DND-41 (cell line): ENCODE results near the gene GNB3.

Source experiments
- ATAC-seq: fragments of 200-7000 bp; cut with Tn5 transposase; 3 replicates; pipeline ENCODE4 v1.9.1; 2021; ENCODE audit warnings: low read depth; ENCODE audit not compliant: insufficient read depth
- DNase-seq: peaks from one replicate; pipeline ENCODE4 v3.0.0-alpha.2; 2020
- H2AFZ ChIP-seq: 2 replicates; pipeline ENCODE4 v1.6.0; 2012; ENCODE audit warnings: low read depth, low read length
- H3K27ac ChIP-seq: 2 replicates; pipeline ENCODE4 v1.5.1; 2012; ENCODE audit warnings: low read length, inconsistent platforms
- H3K27me3 ChIP-seq: fragments of 200-600 bp; sonication (generic); 2 replicates; pipeline ENCODE4 v1.6.0; 2012; ENCODE audit warnings: low read length, mild to moderate bottlenecking, inconsistent platforms; ENCODE audit not compliant: insufficient read depth, poor library complexity
- H3K36me3 ChIP-seq: 2 replicates; pipeline ENCODE4 v1.5.1; 2012; ENCODE audit warnings: low read length, inconsistent platforms; ENCODE audit not compliant: insufficient read depth
- H3K4me1 ChIP-seq: 2 replicates; pipeline ENCODE4 v1.5.1; 2012; ENCODE audit warnings: mild to moderate bottlenecking, low read length; ENCODE audit not compliant: insufficient read depth
- H3K4me2 ChIP-seq: 2 replicates; pipeline ENCODE4 v1.6.0; 2012; ENCODE audit warnings: mild to moderate bottlenecking, moderate library complexity, low read length, inconsistent platforms; ENCODE audit not compliant: insufficient read depth
- H3K4me3 ChIP-seq, 2 experiments: fragments of 200-600 bp in 1 of 2; shearing (Covaris generic) in 1 of 2; 2 replicates each; pipeline ENCODE4 v1.5.1; 2012 to 2016; ENCODE audit warnings: inconsistent platforms in 2 of 2, low read length in 2 of 2, mild to moderate bottlenecking in 2 of 2, low read depth in 1 of 2, moderate library complexity in 1 of 2
- H3K79me2 ChIP-seq: 2 replicates; pipeline ENCODE4 v1.6.0; 2012; ENCODE audit warnings: low read length, inconsistent platforms; ENCODE audit not compliant: insufficient read depth
- H3K9ac ChIP-seq: 2 replicates; pipeline ENCODE4 v1.6.0; 2012; ENCODE audit warnings: low read depth, mild to moderate bottlenecking, inconsistent platforms, low read length, moderate library complexity
- H3K9me3 ChIP-seq: 2 replicates; pipeline ENCODE4 v1.5.1; 2012; ENCODE audit warnings: low read length, moderate library complexity, mild to moderate bottlenecking, inconsistent platforms; ENCODE audit not compliant: insufficient read depth, severe bottlenecking
- H4K20me1 ChIP-seq: 2 replicates; pipeline ENCODE4 v1.6.0; 2012; ENCODE audit warnings: low read length; ENCODE audit not compliant: insufficient read depth
- CTCF ChIP-seq: IDR thresholded peaks from 2 replicates; pipeline ENCODE4 v1.5.1; 2012; ENCODE audit warnings: borderline replicate concordance, low read length, moderate library complexity, mild to moderate bottlenecking; ENCODE audit not compliant: poor library complexity, severe bottlenecking; ENCODE audit errors: extremely low read depth
- EZH2 ChIP-seq: IDR thresholded peaks from 3 replicates; pipeline ENCODE4 v1.6.1; 2012; ENCODE audit warnings: borderline replicate concordance, low read depth, mild to moderate bottlenecking, moderate library complexity, low read length, inconsistent platforms; ENCODE audit not compliant: severe bottlenecking

The GNB3 gene

GRCh38 chr12:6809056-6809455 lies 31.7 kb upstream of the GNB3 start:
- Histone ChIP-seq H3K36me3 (no peaks in the 10 kb centered on the region), H3K27me3 (peaks cover 2% of the 10 kb centered on the region), H3K9ac (no peak overlapping the region), H4K20me1 (no peaks in the 10 kb centered on the region), H2AFZ (no peak overlapping the region), H3K79me2 (no peaks in the 10 kb centered on the region), H3K27ac (no peak overlapping the region), H3K9me3 (no peaks in the 10 kb centered on the region), H3K4me3 (no peak overlapping the region), H3K4me2 (no peak overlapping the region), H3K4me1 (no peaks in the 10 kb centered on the region)
- TF ChIP-seq CTCF (no peak), EZH2 (no peak)
- ATAC-seq (no peak), DNase-seq (no peak)

GRCh38 chr12:6810758-6811157 lies 30.0 kb upstream of the GNB3 start:
- Histone ChIP-seq H3K79me2 (no peaks in the 10 kb centered on the region), H2AFZ (no peak overlapping the region), H3K27me3 (peaks cover 17% of the 10 kb centered on the region), H4K20me1 (no peaks in the 10 kb centered on the region), H3K9ac (no peak overlapping the region), H3K9me3 (no peaks in the 10 kb centered on the region), H3K4me3 (no peak overlapping the region), H3K27ac (no peak overlapping the region), H3K36me3 (no peaks in the 10 kb centered on the region), H3K4me1 (no peaks in the 10 kb centered on the region), H3K4me2 (no peak overlapping the region)
- ATAC-seq (no peak), DNase-seq (no peak)
- TF ChIP-seq CTCF (no peak), EZH2 (no peak)

- Histone ChIP-seq H3K4me2 (no peak overlapping the region), H3K4me3 (no peak overlapping the region), H4K20me1 (no peaks in the 10 kb centered on the region; the same call in 1 of the 2 replicates), H3K79me2 (no peaks in the 10 kb centered on the region), H3K4me1 (no peaks in the 10 kb centered on the region), H3K27me3 (peaks cover 17% of the 10 kb centered on the region), H3K9me3 (no peaks in the 10 kb centered on the region), H3K27ac (no peak overlapping the region), H2AFZ (no peak overlapping the region), H3K9ac (no peak overlapping the region), H3K36me3 (no peaks in the 10 kb centered on the region)
- ATAC-seq (no peak), DNase-seq (no peak)
- TF ChIP-seq EZH2 (no peak), CTCF (no peak)
These were observed 27.4 kb upstream of the GNB3 start for GRCh38 chr12:6813363-6813762.

GRCh38 chr12:6816598-6816997 lies 24.1 kb upstream of the GNB3 start:
- Histone ChIP-seq H3K4me3 (no peak overlapping the region), H4K20me1 (no peaks in the 10 kb centered on the region; the same call in none of the 2 replicates), H3K4me1 (peaks cover 9% of the 10 kb centered on the region), H3K27ac (no peak overlapping the region), H3K4me2 (no peak overlapping the region), H3K36me3 (no peaks in the 10 kb centered on the region), H3K9ac (no peak overlapping the region), H3K27me3 (peaks cover 32% of the 10 kb centered on the region), H2AFZ (no peak overlapping the region), H3K9me3 (no peaks in the 10 kb centered on the region), H3K79me2 (no peaks in the 10 kb centered on the region)
- TF ChIP-seq EZH2 (no peak), CTCF (no peak)
- DNase-seq (no peak), ATAC-seq (no peak)
